ENCODE measurements around the gene ALOX15.
"Not testable (repeated sequence)": the region's sequence is repeated elsewhere in the genome, so short reads cannot be mapped to it uniquely, and the experiment has no call there.

ALOX15 gene

GRCh38 chr17:4617590-4618351 is 23.7 kb downstream of the ALOX15 start:
- DNase-seq (ENCODE audit: low spot score), result no peak

- DNase-seq (ENCODE audit: low spot score), result no peak
These were observed 24.4 kb downstream of the ALOX15 start for GRCh38 chr17:4617090-4617489.

- no peak for DNase-seq (ENCODE audit: low spot score)
These were observed 25.0 kb downstream of the ALOX15 start for GRCh38 chr17:4616476-4616875.

- DNase-seq (ENCODE audit: low spot score), result no peak
These were observed 30.8 kb downstream of the ALOX15 start for GRCh38 chr17:4610656-4611055.

GRCh38 chr17:4610162-4610561 is 31.3 kb downstream of the ALOX15 start:
- no peak for DNase-seq (ENCODE audit: low spot score)

GRCh38 chr17:4609761-4610160 is 31.7 kb downstream of the ALOX15 start:
- no peak for DNase-seq (ENCODE audit: low spot score)

GRCh38 chr17:4607773-4608187 is 33.7 kb downstream of the ALOX15 start:
- no peak for DNase-seq (ENCODE audit: low spot score)

GRCh38 chr17:4607261-4607741 is 34.2 kb downstream of the ALOX15 start:
- no peak for DNase-seq (ENCODE audit: low spot score)

GRCh38 chr17:4605826-4606225 is 35.7 kb downstream of the ALOX15 start:
- DNase-seq (ENCODE audit: low spot score), result no peak

GRCh38 chr17:4604736-4605135 is 36.7 kb downstream of the ALOX15 start:
- DNase-seq (ENCODE audit: low spot score), result not testable (repeated sequence)

- no peak for DNase-seq (ENCODE audit: low spot score)
These were observed 37.3 kb downstream of the ALOX15 start for GRCh38 chr17:4604111-4604644.

GRCh38 chr17:4602041-4602440 is 39.4 kb downstream of the ALOX15 start:
- DNase-seq (ENCODE audit: low spot score), result no peak

- DNase-seq (ENCODE audit: low spot score), result no peak
These were observed 40.2 kb downstream of the ALOX15 start for GRCh38 chr17:4601326-4601725.

GRCh38 chr17:4600563-4600962 is 40.9 kb downstream of the ALOX15 start:
- no peak for DNase-seq (ENCODE audit: low spot score)

GRCh38 chr17:4599505-4600281 is 41.8 kb downstream of the ALOX15 start:
- DNase-seq (ENCODE audit: low spot score), result no peak

- no peak for DNase-seq (ENCODE audit: low spot score)
These were observed 42.5 kb downstream of the ALOX15 start for GRCh38 chr17:4598776-4599504.

GRCh38 chr17:4597975-4598374 is 43.5 kb downstream of the ALOX15 start:
- no peak for DNase-seq (ENCODE audit: low spot score)

GRCh38 chr17:4596636-4597380 is 44.7 kb downstream of the ALOX15 start:
- DNase-seq (ENCODE audit: low spot score), result no peak

- not testable (repeated sequence) for DNase-seq (ENCODE audit: low spot score)
These were observed 45.7 kb downstream of the ALOX15 start for GRCh38 chr17:4595685-4596342.

GRCh38 chr17:4594931-4595684 is 46.4 kb downstream of the ALOX15 start:
- no peak for DNase-seq (ENCODE audit: low spot score)
